Liver (tissue), 6 donors: Measurements from ENCODE around the gene EIF3L. TPM values are rescaled to one million over a fixed set of nuclear protein-coding genes. Genes with fewer than 3 reads are reported as not detected.

Experiments used
- FOXA1 ChIP-seq: IDR thresholded peaks from 2 replicates; pipeline ENCODE4 v1.6.1; 2016; ENCODE audit warnings: antibody characterized with exemption
- FOXA2 ChIP-seq: IDR thresholded peaks from 2 replicates; pipeline ENCODE4 v1.6.1; 2016; ENCODE audit warnings: antibody characterized with exemption
- GABPA ChIP-seq, 2 donors: IDR thresholded peaks in 1 of 2; conservative IDR thresholded peaks in 1 of 2; 2 replicates each; pipeline ENCODE4 v1.6.1; 2016; ENCODE audit warnings: antibody characterized with exemption in 2 of 2, mild to moderate bottlenecking in 1 of 2, moderate library complexity in 1 of 2
- HNF4G ChIP-seq: IDR thresholded peaks from 2 replicates; pipeline ENCODE4 v1.6.1; 2016; ENCODE audit warnings: antibody characterized with exemption
- JUND ChIP-seq, 2 donors: IDR thresholded peaks; 2 replicates each; pipeline ENCODE4 v1.6.1; 2016; ENCODE audit warnings: antibody characterized with exemption in 2 of 2
- SP1 ChIP-seq: IDR thresholded peaks from 2 replicates; pipeline ENCODE4 v1.6.1; 2018; ENCODE audit warnings: antibody characterized with exemption, mild to moderate bottlenecking
- polyA plus RNA-seq, 2 donors: library from polyadenylated mRNA; stranded (reverse) in 1 of 2; unstranded in 1 of 2; fragments of 200-250 nt in 1 of 2; fragments of >200 nt in 1 of 2; fragmentation: Nextera tagmentation in 1 of 2; extraction: Ambion mirVana in 1 of 2; gene quantifications; one replicate each; pipeline versions ENCODE4 v1.2.1 to v1.2.3, GENCODE V29; 2013 to 2015
- small RNA-seq: library from RNA; depleted of rRNA; stranded (forward); fragments of <200 nt; gene quantifications from one replicate; pipeline ENCODE3, GENCODE V24; 2014
- total RNA-seq, 2 donors: library from RNA; depleted of rRNA; stranded (reverse); fragments of >200 nt; gene quantifications; one replicate each; pipeline ENCODE4 v1.2.3, GENCODE V29; 2014
- TF ChIP-seq, protein P1 (sequence below): IDR thresholded peaks from 2 replicates; pipeline ENCODE4 v1.6.1; 2016; ENCODE audit warnings: antibody characterized with exemption
- TF ChIP-seq, protein P2 (sequence below): IDR thresholded peaks from 2 replicates; pipeline ENCODE4 v1.6.1; 2016; ENCODE audit warnings: antibody characterized with exemption
- donor health status: healthy.
- donor health status: healthy.
- donor health status: healthy.

EIF3L gene
- total and polyA plus RNA-seq, 4 donors: 103 to 217 (median 111) TPM

DNA sequence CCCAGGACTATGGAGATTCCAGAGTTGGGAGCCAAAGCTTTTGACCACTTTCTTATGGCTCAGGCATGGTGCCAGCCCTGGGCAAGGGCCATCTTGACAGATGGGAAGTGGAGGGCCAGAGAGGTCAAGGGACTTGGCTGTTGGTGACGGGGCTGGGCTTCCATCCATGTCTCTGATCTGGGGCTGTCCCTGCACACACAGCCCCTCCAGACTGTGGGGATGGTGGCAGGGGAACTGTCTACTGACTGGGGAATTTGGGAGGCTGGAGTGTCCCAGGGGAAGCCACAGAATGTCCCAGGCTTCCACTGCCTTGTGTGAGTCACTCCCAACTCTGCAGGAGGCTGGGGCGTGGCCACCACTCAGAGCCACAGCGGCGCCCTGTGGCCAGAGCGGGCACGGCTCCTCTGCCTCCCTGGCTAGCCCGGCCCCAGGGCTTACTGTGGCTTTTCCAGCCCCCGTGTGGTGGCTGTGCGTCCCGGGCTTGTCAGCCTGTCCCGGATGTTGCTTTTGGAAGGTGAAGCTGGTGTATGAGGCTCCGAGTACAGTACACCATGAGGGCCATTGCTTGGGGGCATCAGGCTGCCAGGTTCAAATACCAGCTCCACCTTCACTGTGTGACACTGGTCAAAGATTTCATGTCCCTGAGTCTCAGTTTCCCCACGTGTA, 84.6 kb downstream of the EIF3L start (continued):
- peak; percentile 82 to 89 for TF ChIP-seq JUND (IDR thresholded peaks at IDR 0.05)
- TF ChIP-seq SP1: peak; percentile 49
- no peak for TF ChIP-seq FOXA2
- TF ChIP-seq, protein P1, sequence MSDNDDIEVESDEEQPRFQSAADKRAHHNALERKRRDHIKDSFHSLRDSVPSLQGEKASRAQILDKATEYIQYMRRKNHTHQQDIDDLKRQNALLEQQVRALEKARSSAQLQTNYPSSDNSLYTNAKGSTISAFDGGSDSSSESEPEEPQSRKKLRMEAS: no peak
- no peak for TF ChIP-seq HNF4G
- TF ChIP-seq FOXA1: no peak
- TF ChIP-seq, protein P2, sequence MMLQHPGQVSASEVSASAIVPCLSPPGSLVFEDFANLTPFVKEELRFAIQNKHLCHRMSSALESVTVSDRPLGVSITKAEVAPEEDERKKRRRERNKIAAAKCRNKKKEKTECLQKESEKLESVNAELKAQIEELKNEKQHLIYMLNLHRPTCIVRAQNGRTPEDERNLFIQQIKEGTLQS: no peak
- no peak for TF ChIP-seq GABPA (IDR thresholded peaks at IDR 0.05 in 1 of 2, conservative IDR thresholded peaks at IDR 0.05 in 1 of 2)

Small RNA genes within 50 kb of the gene (small RNA-seq; reads per million reads assigned to genes)
- 0.42 reads per million, percentile 47 among the genes with 10 or more reads in this experiment for gene MIR659

Other genes with a start within 250 kb of the EIF3L start
- gene GGA1, start 240.6 kb upstream of the EIF3L start, total RNA-seq: 10 to 100 TPM; 17.4 to 26.4 TPM
- 10 to 100 TPM; 15.1 to 18.2 TPM for gene GGA1, start 240.6 kb upstream of the EIF3L start, polyA plus RNA-seq
- 1 to 10 TPM; 3.8 to 8.2 TPM for gene SH3BP1, start 209.8 kb upstream of the EIF3L start, total RNA-seq
- gene SH3BP1, start 209.8 kb upstream of the EIF3L start, polyA plus RNA-seq: 1 to 10 TPM in 1 of 2 donors, under 1 TPM in 1; 0.24 to 1.7 TPM
- 10 to 100 TPM; 23.4 to 32.4 TPM for gene PDXP, start 190.7 kb upstream of the EIF3L start, total RNA-seq
- 10 to 100 TPM; 24.7 to 42.2 TPM for gene PDXP, start 190.7 kb upstream of the EIF3L start, polyA plus RNA-seq
- 10 to 100 TPM; 35.6 to 74.9 TPM for gene LGALS1, start 173.8 kb upstream of the EIF3L start, total RNA-seq
- 100 to 1,000 TPM; 108 to 138 TPM for gene LGALS1, start 173.8 kb upstream of the EIF3L start, polyA plus RNA-seq
- 10 to 100 TPM; 11.3 to 16.5 TPM for gene NOL12, start 163.1 kb upstream of the EIF3L start, total RNA-seq
- gene NOL12, start 163.1 kb upstream of the EIF3L start, polyA plus RNA-seq: 10 to 100 TPM in 1 of 2 donors, 1 to 10 TPM in 1; 6.9 to 11.6 TPM
- gene TRIOBP, start 152.4 kb upstream of the EIF3L start, total RNA-seq: 10 to 100 TPM; 24.8 to 41.1 TPM
- gene TRIOBP, start 152.4 kb upstream of the EIF3L start, polyA plus RNA-seq: 10 to 100 TPM in 1 of 2 donors, 1 to 10 TPM in 1; 4.8 to 18.3 TPM
- gene GCAT, start 41.5 kb upstream of the EIF3L start, total RNA-seq: 10 to 100 TPM; 27.7 to 31.8 TPM
- 10 to 100 TPM; 20.7 to 32.6 TPM for gene GCAT, start 41.5 kb upstream of the EIF3L start, polyA plus RNA-seq
- gene GALR3, start 26.0 kb upstream of the EIF3L start, total RNA-seq: not detected
- gene GALR3, start 26.0 kb upstream of the EIF3L start, polyA plus RNA-seq: not detected
- 10 to 100 TPM; 13.7 to 25.5 TPM for gene ANKRD54, start 5.1 kb upstream of the EIF3L start, total RNA-seq
- 10 to 100 TPM; 10.7 to 11.3 TPM for gene ANKRD54, start 5.1 kb upstream of the EIF3L start, polyA plus RNA-seq
- 1 to 10 TPM; 2.7 to 9.3 TPM for gene MICALL1, start 56.9 kb downstream of the EIF3L start, total RNA-seq
- gene MICALL1, start 56.9 kb downstream of the EIF3L start, polyA plus RNA-seq: 1 to 10 TPM; 2.0 to 5.5 TPM
- not detected for gene C22orf23, start 104.2 kb downstream of the EIF3L start, total RNA-seq
- gene C22orf23, start 104.2 kb downstream of the EIF3L start, polyA plus RNA-seq: under 1 TPM in 1 of 2 donors, not detected in 1; 0.02 TPM
- gene POLR2F, start 104.3 kb downstream of the EIF3L start, total RNA-seq: 10 to 100 TPM; 21.4 to 27.9 TPM
- 100 to 1,000 TPM in 1 of 2 donors, 10 to 100 TPM in 1; 84.7 to 152 TPM for gene POLR2F, start 104.3 kb downstream of the EIF3L start, polyA plus RNA-seq
- under 1 TPM; 0.05 to 0.08 TPM for gene SOX10, start 135.1 kb downstream of the EIF3L start, total RNA-seq
- gene SOX10, start 135.1 kb downstream of the EIF3L start, polyA plus RNA-seq: under 1 TPM; 0.06 to 0.29 TPM
- 10 to 100 TPM in 1 of 2 donors, 1 to 10 TPM in 1; 5.8 to 25.8 TPM for gene PICK1, start 208.0 kb downstream of the EIF3L start, total RNA-seq
- 10 to 100 TPM; 10.3 to 15.9 TPM for gene PICK1, start 208.0 kb downstream of the EIF3L start, polyA plus RNA-seq
- not detected for gene SLC16A8, start 234.8 kb downstream of the EIF3L start, total RNA-seq
- under 1 TPM in 1 of 2 donors, not detected in 1; 0.10 TPM for gene SLC16A8, start 234.8 kb downstream of the EIF3L start, polyA plus RNA-seq